HTR-8/SVneo (cell line): Measurements from ENCODE around the gene FAM78A.
"Not testable (repeated sequence)": the region's sequence is repeated elsewhere in the genome, so short reads cannot be mapped to it uniquely, and the experiment has no call there.

ENCODE experiments used
- DNase-seq: peaks from one replicate; pipeline ENCODE4 v3.0.0; 2011; ENCODE audit warnings: low spot score, mixed read lengths; ENCODE audit not compliant: insufficient read length
- FAIRE-seq: peaks from 2 replicates; lab custom pipeline; 2011; peaks lifted over from hg19 to GRCh38; lab: Jason Lieb, UNC

FAM78A gene

DNA sequence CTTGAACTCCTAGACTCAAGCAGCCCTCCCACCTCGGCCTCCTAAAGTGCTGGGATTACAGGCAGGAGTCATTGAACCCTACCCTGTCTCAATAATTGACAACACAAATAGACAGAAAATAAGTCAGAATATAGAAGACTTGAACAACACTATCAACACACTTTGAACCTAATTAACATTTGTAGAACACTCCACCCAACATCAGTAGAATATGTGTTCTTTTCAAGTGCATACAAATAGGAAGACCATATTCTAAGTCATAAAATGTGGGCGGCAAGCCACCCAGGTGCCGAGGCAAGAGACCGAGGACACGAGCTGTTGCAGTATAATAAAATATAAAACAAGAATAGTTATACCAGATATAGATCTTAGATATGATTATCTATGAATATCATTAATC lies 32.0 kb downstream of the FAM78A start:
- not testable (repeated sequence) for FAIRE-seq, DNase-seq

GRCh38 chr9:131240047-131240921 lies 36.0 kb downstream of the FAM78A start:
- DNase-seq (no peak), FAIRE-seq (no peak)

- no peak for FAIRE-seq
- DNase-seq = no peak
Observed at GRCh38 chr9:131239161-131239975, 36.9 kb downstream of the FAM78A start.

DNA sequence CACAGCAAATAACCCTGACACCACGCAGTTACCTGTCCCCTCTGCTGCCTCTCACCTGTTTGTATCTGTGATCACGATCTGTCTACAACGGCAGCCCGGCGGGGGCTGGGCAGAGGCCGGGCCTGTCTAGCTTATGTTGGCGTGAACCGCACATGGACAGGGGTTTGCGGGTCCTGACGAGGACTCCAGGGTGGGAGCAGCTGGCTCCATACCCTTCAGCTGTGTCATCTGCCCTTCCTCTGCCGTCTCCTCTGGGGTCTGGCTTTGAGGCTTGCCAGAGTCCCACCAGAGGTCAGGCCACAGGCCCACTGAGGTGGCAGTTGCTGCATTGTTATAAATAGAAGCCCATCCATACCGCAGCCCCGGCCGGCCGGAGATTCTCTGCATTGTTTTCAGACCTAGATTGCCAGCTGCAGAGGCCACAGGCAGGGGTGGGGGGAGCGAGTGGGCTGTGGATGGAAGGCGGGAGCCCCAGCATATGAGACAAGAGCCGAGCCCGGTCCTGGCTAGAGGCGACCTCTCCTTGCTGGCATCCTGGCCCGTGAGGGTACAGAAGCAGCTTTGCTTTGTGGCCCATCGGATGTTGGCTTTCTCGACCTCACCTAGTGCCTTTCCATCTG lies 37.8 kb downstream of the FAM78A start:
- FAIRE-seq (no peak), DNase-seq (no peak)

- DNase-seq (no peak), FAIRE-seq (no peak)
Observed at GRCh38 chr9:131237931-131238401, 38.3 kb downstream of the FAM78A start.

- DNase-seq (no peak), FAIRE-seq (no peak)
Observed at GRCh38 chr9:131237291-131237690, 39.0 kb downstream of the FAM78A start.

DNA sequence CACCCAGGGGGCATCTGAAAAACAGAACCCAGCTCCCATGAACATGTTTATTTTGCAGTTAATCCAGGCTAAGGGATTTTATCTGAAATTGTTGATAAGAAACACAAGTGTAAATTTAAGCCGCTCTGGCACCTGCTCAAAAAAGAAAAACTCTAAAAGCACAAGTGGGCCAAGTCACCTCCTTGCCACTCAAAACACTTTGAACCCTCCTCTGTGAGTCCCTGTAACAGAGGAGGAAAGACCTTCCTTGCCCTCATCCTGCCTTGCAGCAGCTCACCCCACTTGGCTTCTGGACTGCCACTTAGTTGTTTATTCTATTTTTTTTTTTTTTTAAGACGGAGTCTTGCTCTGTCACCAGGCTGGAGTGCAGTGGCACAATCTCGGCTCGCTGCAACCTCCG lies 39.5 kb downstream of the FAM78A start:
- DNase-seq = no peak
- no peak for FAIRE-seq

DNA sequence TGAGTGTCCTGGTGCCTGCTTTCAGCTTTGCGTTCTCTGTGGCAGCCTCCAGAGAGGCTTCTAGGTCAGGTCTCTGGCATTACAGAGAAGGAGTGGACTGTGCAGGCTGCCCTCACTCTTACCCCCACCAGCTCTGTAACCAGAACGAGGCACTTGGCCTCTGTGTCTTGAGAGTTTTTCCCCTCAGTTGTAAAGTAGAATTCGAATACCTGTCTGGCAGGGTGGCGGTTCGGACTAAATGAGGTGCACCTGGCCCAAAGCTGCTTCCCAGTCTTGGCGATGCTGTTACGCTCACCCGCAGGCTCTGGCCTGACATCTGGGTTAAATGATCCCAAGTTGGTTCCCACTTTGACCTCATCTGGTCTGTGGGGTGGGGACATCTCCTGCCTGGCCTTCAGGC lies 40.1 kb downstream of the FAM78A start:
- FAIRE-seq = no peak

GRCh38 chr9:131235480-131235851 lies 40.8 kb downstream of the FAM78A start:
- DNase-seq = no peak
- FAIRE-seq = no peak

More for the DNA sequence above, 40.1 kb downstream of the FAM78A start:
- DNase-seq = no peak

GRCh38 chr9:131234799-131235479 lies 41.4 kb downstream of the FAM78A start:
- no peak for DNase-seq
- no peak for FAIRE-seq

GRCh38 chr9:131233995-131234394 lies 42.3 kb downstream of the FAM78A start:
- DNase-seq = no peak
- FAIRE-seq = no peak

GRCh38 chr9:131233556-131233955 lies 42.8 kb downstream of the FAM78A start:
- DNase-seq (no peak), FAIRE-seq (no peak)

DNA sequence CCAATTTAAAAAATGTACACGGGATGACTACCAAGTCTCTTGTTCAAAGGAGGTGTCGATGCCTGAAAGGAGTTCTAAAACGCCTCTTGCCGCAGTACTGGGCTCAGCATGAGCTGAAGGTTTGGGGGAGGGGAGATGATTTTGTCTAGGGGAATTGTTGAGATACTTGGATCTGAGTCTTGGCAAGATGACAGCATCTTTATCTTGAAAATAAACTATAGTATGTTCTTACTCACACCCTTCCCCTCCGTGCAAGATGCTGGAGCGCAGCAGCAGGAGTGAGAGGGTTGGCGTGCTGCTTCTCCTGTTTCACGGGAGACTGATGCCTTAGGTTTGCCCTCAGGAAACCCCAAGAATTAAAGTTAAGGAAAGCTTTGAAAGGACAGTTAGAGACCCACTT lies 47.3 kb downstream of the FAM78A start:
- DNase-seq (no peak), FAIRE-seq (no peak)

GRCh38 chr9:131227959-131228460 lies 48.3 kb downstream of the FAM78A start:
- no peak for FAIRE-seq
- no peak for DNase-seq

DNA sequence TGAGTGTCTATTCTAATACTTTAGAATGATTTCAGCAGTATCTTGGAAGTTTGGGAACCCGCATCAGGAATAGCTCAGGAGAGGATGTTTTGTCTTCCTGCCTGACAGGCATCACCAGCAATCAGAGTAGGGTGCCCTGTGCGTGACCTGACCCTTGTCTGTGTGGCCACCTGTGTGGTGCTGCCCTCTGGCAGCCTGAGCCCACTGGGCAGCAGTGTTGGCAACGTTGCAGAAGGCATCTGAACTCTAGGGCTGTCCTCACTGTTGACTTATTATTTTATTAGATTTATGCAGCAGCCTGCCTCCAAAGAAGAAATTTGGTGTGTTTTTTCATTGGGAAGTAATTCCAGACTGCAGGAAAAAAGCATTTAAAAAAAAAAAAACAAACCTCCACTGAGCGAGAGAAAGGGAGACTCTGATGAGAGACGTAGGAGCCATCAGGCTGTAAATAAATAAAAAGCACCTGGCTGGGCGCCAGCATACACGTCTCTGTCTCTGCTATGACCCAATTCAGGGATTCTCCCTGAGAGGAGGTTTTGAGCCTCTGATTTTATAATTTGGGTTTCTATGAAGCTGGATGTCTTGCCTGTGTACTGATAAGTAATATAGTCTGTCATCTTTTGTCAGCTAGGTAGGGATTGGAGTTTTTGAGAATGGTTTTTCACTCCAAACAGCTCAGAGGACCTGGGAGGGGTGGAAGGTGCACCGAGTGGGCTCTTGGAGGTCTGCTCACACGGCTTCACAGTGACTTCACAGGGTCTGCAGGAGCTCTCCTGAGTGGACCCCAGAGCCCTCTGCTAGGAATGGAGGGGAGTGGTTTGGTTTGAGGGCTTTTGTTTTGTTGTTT lies 49.0 kb downstream of the FAM78A start:
- FAIRE-seq (no peak), DNase-seq (no peak)

DNA sequence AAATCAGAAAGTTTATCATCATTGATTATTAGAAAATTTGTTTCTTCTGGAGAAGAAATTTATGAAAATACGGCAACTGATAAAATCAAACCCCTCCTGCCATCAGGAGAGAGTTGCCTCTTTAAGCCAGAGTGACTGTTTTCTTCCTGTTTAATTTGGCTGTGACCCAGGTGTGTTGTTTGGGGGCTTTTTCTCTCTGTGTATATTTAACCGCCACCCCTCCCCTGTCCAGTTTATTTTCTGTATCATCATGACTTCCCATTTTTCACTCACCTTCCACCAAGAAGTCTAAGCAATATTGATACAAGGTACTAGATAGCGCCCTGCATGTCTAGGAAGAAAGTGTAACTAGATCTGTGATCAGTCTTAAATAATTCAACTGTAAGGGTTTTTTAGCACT lies 50.1 kb downstream of the FAM78A start:
- FAIRE-seq (no peak), DNase-seq (no peak)

GRCh38 chr9:131222460-131222859 lies 53.9 kb downstream of the FAM78A start:
- no peak for DNase-seq
- FAIRE-seq = no peak

- FAIRE-seq (no peak), DNase-seq (no peak)
Observed at GRCh38 chr9:131220485-131220884, 55.8 kb downstream of the FAM78A start.

DNA sequence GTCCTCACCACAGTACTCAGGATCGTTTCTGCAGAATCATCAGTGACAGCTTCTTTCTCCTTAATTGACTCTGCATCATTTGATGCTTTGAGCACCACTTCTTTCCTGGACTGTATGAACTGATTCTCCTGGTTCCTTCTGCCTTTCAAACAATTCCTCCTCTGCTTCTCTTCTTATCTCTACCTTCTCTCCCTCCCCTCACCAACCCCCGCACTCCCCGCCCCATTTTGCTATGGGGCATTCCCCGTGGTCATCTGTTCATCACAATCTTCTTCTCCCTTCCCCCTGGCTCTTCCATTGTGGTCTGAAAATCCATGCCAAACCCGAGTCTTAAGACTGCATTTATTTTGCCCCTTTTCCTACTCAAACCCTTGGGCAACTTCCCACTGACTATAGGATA lies 57.9 kb downstream of the FAM78A start:
- FAIRE-seq (no peak), DNase-seq (no peak)
